AG04450 (cell line): ENCODE measurements around the gene SLC41A1. TPM values are rescaled to one million over a fixed set of nuclear protein-coding genes. Genes with fewer than 3 reads are reported as not detected.

Experiments
- CTCF ChIA-PET: fragments of 300-600, 350-600 bp; formaldehyde crosslinking; extraction: SDS; loops from one replicate; lab custom pipeline; 2022; ENCODE audit warnings: antibody characterized with exemption, inconsistent platforms; lab: Charles Lee
- POLR2A ChIA-PET: fragments of 350-600 bp; formaldehyde crosslinking; extraction: SDS; loops from one replicate; lab custom pipeline; 2021; ENCODE audit warnings: antibody characterized with exemption, inconsistent platforms; lab: Yijun Ruan, JAX
- DNase-seq: peaks from one replicate; pipeline ENCODE4 v3.0.0-alpha.2; 2011; ENCODE audit warnings: low read depth, low spot score
- H3K27ac ChIP-seq: one replicate; pipeline ENCODE4 v1.5.1; 2012; ENCODE audit warnings: low read depth, low read length, control low read depth
- H3K27me3 ChIP-seq: one replicate; pipeline ENCODE4 v1.6.0; 2012; ENCODE audit warnings: low read length; ENCODE audit not compliant: control insufficient read depth, insufficient read depth
- H3K4me3 ChIP-seq: 2 replicates; pipeline ENCODE4 v1.5.1; 2011; ENCODE audit warnings: mild to moderate bottlenecking, low read depth, low read length, control low read depth
- H3K9me3 ChIP-seq: 2 replicates; pipeline ENCODE4 v1.5.1; 2012; ENCODE audit warnings: low read length; ENCODE audit not compliant: control insufficient read depth, insufficient read depth
- polyA plus RNA-seq: library from polyadenylated mRNA; depleted of rRNA; stranded (reverse); fragments of >200 nt; gene quantifications from 2 replicates; pipeline ENCODE4 v1.2.3, GENCODE V29; 2011
- TF ChIP-seq, protein P1 (sequence below): IDR thresholded peaks from 2 replicates; pipeline ENCODE4 v1.5.1; 2011; ENCODE audit warnings: low read depth, low read length, control low read depth, inconsistent platforms

Gene SLC41A1
- polyA plus RNA-seq, 1 experiment = 29.0 TPM

DNA sequence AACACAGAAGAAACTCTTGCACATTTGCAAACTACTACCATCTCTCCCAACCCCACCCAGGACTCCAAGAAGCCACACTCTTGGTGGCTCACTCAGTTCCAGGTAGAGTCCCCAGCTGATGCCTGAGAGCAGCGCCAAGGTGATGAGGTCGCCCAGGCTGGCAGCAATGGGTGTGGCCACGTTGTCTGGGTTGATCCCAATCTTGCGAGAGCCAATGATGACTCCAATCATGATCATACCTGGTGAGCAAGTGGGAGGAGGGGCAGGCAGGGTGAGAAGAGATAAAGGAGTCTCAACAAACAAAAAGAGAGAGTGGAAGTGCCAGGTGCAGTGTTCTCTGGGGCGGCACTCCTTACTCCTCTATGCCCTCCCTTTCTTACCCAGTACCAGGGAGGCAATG is 14.4 kb downstream of the SLC41A1 start:
- no peak overlapping the region for H3K4me3 ChIP-seq
- ChIA-PET CTCF (no interaction called here), POLR2A (no interaction called here)
- TF ChIP-seq, protein P1, sequence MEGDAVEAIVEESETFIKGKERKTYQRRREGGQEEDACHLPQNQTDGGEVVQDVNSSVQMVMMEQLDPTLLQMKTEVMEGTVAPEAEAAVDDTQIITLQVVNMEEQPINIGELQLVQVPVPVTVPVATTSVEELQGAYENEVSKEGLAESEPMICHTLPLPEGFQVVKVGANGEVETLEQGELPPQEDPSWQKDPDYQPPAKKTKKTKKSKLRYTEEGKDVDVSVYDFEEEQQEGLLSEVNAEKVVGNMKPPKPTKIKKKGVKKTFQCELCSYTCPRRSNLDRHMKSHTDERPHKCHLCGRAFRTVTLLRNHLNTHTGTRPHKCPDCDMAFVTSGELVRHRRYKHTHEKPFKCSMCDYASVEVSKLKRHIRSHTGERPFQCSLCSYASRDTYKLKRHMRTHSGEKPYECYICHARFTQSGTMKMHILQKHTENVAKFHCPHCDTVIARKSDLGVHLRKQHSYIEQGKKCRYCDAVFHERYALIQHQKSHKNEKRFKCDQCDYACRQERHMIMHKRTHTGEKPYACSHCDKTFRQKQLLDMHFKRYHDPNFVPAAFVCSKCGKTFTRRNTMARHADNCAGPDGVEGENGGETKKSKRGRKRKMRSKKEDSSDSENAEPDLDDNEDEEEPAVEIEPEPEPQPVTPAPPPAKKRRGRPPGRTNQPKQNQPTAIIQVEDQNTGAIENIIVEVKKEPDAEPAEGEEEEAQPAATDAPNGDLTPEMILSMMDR = no peak
- no peaks in the 10 kb centered on the region for H3K9me3 ChIP-seq
- no peaks in the 10 kb centered on the region for H3K27me3 ChIP-seq
- no peak overlapping the region for H3K27ac ChIP-seq
- DNase-seq = no peak

DNA sequence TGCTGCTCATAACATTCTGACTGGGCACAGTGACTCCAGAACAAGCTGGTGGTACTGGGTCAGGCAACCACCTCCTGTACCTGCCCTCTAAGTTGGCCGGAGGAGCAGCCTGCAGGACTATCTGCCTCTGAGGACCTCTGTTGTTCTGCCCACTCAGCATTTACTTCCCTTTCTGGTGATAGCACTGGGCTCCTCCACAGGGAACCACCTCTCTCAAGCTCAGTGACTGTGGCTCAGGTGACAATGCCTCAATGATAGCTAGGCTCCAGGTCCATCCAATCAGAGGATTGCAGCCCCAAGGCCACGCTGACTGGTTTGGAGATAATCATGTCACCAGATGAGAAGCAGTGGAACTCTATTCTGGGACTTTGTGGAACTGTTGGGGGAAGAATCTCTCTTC is 15.8 kb downstream of the SLC41A1 start:
- H3K27ac ChIP-seq = no peak overlapping the region
- no peak overlapping the region for H3K4me3 ChIP-seq
- H3K9me3 ChIP-seq = no peaks in the 10 kb centered on the region
- DNase-seq = no peak
- CTCF ChIA-PET = interaction anchor here (0.8 to 1.0 kb wide), 2 partner anchors 111 to 180 kb away, joined by 3 to 6 read pairs; no protein-coding TSS in a partner anchor
- TF ChIP-seq, protein P1 = no peak
- POLR2A ChIA-PET = no interaction called here
- H3K27me3 ChIP-seq = no peaks in the 10 kb centered on the region

DNA sequence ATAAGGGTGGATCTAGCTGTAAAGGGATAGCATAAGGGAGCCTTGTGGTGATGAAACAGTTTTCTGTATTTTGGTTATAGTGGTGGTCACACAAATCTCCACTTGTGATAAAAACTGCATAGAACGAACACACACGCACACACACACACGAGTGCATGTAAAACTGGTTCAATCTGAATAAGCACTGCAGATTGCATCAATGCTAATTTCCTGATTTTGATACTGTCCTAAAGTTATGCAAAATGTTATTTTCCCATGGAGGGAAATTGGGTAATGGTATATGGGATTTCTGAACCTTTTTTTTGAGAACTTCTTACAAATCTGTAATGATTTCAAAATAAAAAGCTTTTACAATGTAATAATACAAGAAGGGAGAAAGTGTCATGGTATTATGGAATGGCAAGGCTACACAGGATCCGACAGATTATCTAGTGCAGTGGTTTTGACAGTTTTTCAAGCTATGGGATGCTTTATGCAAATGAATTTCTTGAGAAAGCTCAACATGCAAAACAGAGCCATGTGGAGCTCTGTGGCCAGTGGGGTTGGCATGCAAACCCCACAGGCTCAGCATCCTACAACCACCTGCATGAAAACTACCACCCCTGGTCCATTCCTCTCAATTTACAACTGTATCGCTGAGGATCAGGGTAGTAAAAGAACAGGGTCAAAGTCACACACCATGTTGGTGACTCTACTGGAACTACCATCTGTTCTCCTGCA is 18.8 kb downstream of the SLC41A1 start:
- no peak overlapping the region for H3K27ac ChIP-seq
- no peak overlapping the region for H3K4me3 ChIP-seq
- DNase-seq = no peak
- H3K9me3 ChIP-seq = no peaks in the 10 kb centered on the region
- CTCF ChIA-PET = interaction anchor here (0.7 to 6.3 kb wide), 5 partner anchors 11 to 313 kb away, joined by 3 to 197 read pairs (median 3); no protein-coding TSS in a partner anchor
- POLR2A ChIA-PET = interaction anchor here (0.9 kb wide), 1 partner anchor 113 kb away, joined by 3 read pairs; no protein-coding TSS in a partner anchor
- TF ChIP-seq, protein P1 = no peak
- no peaks in the 10 kb centered on the region for H3K27me3 ChIP-seq

DNA sequence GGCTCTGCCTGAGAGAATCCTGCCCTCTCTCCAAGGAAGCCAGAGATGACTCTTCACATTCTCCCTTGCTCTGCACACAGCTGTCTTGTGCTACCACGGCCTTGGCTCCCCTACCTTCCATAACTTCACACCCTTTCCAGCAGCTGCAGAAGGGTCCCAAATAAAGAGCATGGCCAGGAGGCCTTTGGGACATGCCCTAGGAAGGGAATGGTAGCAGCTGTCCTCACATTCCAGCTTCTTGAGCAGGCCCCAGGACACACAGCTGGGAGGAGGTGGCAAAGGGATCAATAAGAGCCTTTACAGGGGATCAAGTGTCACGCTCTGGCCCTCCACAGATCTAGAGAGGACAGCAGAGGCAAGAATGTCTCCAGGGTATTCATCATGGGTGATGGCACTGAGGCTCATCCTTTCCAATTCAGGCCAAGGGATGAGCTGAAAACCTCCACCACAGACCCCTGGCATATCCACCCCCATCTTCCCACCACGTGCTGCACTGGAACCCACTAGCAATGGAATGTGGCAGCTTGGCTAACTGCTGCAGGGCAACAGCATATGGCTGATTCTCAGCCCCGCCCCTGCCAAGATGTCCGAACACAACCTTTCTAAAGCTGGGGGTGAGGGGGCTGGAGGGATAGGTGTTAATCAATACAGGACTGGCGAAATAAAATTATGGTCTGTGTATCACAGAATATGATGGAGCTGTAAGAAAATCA is 19.9 kb downstream of the SLC41A1 start:
- CTCF ChIA-PET = interaction anchor here (0.7 to 6.3 kb wide), 11 partner anchors 12 to 313 kb away, joined by 3 to 197 read pairs (median 8); partner anchors contain the start of gene RAB29
- Histone ChIP-seq H3K4me3 (no peak overlapping the region), H3K27ac (no peak overlapping the region), H3K27me3 (no peaks in the 10 kb centered on the region), H3K9me3 (no peaks in the 10 kb centered on the region)
- POLR2A ChIA-PET = interaction anchor here (0.9 kb wide), 1 partner anchor 114 kb away, joined by 3 read pairs; no protein-coding TSS in a partner anchor
- DNase-seq = no peak
- TF ChIP-seq, protein P1 = no peak
